B cell (primary cell): ENCODE results near the gene RTTN. TPM values are rescaled to one million over a fixed set of nuclear protein-coding genes. Genes with fewer than 3 reads are reported as not detected.

Experiments used
- ATAC-seq: fragments of 200-7000 bp; cut with Tn5 transposase; one replicate; pipeline ENCODE4 v1.10.0; 2021; ENCODE audit warnings: low read depth, mild to moderate bottlenecking, moderate number of reproducible peaks, moderate library complexity
- CTCF ChIA-PET: fragments of 350-600 bp; sonication (Branson Sonifier 250); formaldehyde crosslinking; loops from one replicate; lab custom pipeline; 2021; ENCODE audit warnings: antibody characterized with exemption, inconsistent platforms; lab: Charles Lee
- POLR2A ChIA-PET: fragments of 350-600 bp; sonication (Branson Sonifier 250); formaldehyde crosslinking; loops from one replicate; lab custom pipeline; 2021; ENCODE audit warnings: antibody characterized with exemption; lab: Charles Lee
- DNase-seq: peaks from one replicate; pipeline ENCODE4 v3.0.0; 2013
- H2AFZ ChIP-seq: 2 replicates; pipeline ENCODE4 v1.6.1; 2012; ENCODE audit warnings: mild to moderate bottlenecking, low read depth, low read length; ENCODE audit not compliant: insufficient read depth, poor library complexity, severe bottlenecking
- H3K27ac ChIP-seq, 2 donors: 1 replicate in 1 of 2; 2 replicates in 1 of 2; pipeline ENCODE4 v1.5.1; 2012 to 2013; ENCODE audit warnings: low read length in 2 of 2, mild to moderate bottlenecking in 2 of 2, moderate library complexity in 1 of 2
- H3K27me3 ChIP-seq, 4 experiments: fragments of 200-600 bp in 1 of 4; sonication (generic) in 1 of 4; replicated peaks in 1 of 4; 1 replicate in 2 of 4; 2 replicates in 2 of 4; pipeline versions ENCODE4 v1.6.1 to v1.7.0; 2013 to 2016; ENCODE audit warnings: low read length in 3 of 4, mild to moderate bottlenecking in 2 of 4, mixed read lengths in 1 of 4, moderate library complexity in 1 of 4; ENCODE audit not compliant: insufficient read depth in 4 of 4, control insufficient read depth in 3 of 4; ENCODE audit errors: control extremely low read depth in 1 of 4
- H3K36me3 ChIP-seq, 2 experiments: replicated peaks in 1 of 2; 1 replicate in 1 of 2; 2 replicates in 1 of 2; pipeline versions ENCODE4 v1.6.1 to v1.7.1; 2013; ENCODE audit warnings: low read length in 1 of 2; ENCODE audit not compliant: insufficient read depth in 2 of 2, control insufficient read depth in 1 of 2; ENCODE audit errors: control extremely low read depth in 1 of 2, extremely low read depth in 1 of 2
- H3K4me1 ChIP-seq, 2 donors: fragments of 200-600 bp in 1 of 2; sonication (generic) in 1 of 2; 1 replicate in 1 of 2; 2 replicates in 1 of 2; pipeline versions ENCODE4 v1.5.1 to v1.6.1; 2013 to 2017; ENCODE audit warnings: low read length in 2 of 2; ENCODE audit not compliant: control insufficient read depth in 2 of 2, insufficient read depth in 2 of 2
- H3K4me2 ChIP-seq: replicated peaks from 2 replicates; pipeline ENCODE3; 2012; ENCODE audit warnings: mild to moderate bottlenecking, low read depth, low read length; ENCODE audit not compliant: poor library complexity, severe bottlenecking
- H3K4me3 ChIP-seq, 5 experiments: fragments of 200-600 bp in 1 of 5; sonication (generic) in 1 of 5; 1 replicate in 3 of 5; 2 replicates in 2 of 5; pipeline versions ENCODE4 v1.5.1 to v1.7.0; 2011 to 2016; ENCODE audit warnings: low read length in 4 of 5, mild to moderate bottlenecking in 4 of 5, low read depth in 2 of 5, control low read depth in 1 of 5, moderate library complexity in 1 of 5; ENCODE audit not compliant: insufficient read depth in 1 of 5; ENCODE audit errors: control extremely low read depth in 1 of 5, extremely low read depth in 1 of 5
- H3K79me2 ChIP-seq: fragments of 200-600 bp; sonication (generic); one replicate; pipeline ENCODE4 v1.6.0; 2016; ENCODE audit warnings: low read length; ENCODE audit not compliant: control insufficient read depth, insufficient read depth
- H3K9ac ChIP-seq: fragments of 200-600 bp; sonication (generic); 2 replicates; pipeline ENCODE4 v1.6.1; 2017; ENCODE audit warnings: mild to moderate bottlenecking, low read length, moderate library complexity
- H3K9me3 ChIP-seq, 3 donors: one replicate each; pipeline versions ENCODE4 v1.6.1 to v1.7.1; 2013; ENCODE audit warnings: low read length in 2 of 3; ENCODE audit not compliant: control insufficient read depth in 2 of 3, insufficient read depth in 1 of 3; ENCODE audit errors: control extremely low read depth in 1 of 3
- H4K20me1 ChIP-seq: 2 replicates; pipeline ENCODE4 v1.6.0; 2012; ENCODE audit warnings: mild to moderate bottlenecking, low read length; ENCODE audit not compliant: insufficient read depth, control insufficient read depth, poor library complexity, severe bottlenecking
- H3K27ac Mint-ChIP-seq: one replicate; pipeline ENCODE4 v1.8.0; 2021; ENCODE audit warnings: mixed read lengths
- H3K27me3 Mint-ChIP-seq: one replicate; pipeline ENCODE4 v1.8.0; 2021; ENCODE audit warnings: mixed read lengths
- H3K4me1 Mint-ChIP-seq: one replicate; pipeline ENCODE4 v1.8.0; 2021; ENCODE audit warnings: mixed read lengths
- H3K4me3 Mint-ChIP-seq: one replicate; pipeline ENCODE4 v1.8.0; 2021; ENCODE audit warnings: mixed read lengths
- H3K9me3 Mint-ChIP-seq: one replicate; pipeline ENCODE4 v1.8.0; 2022; ENCODE audit warnings: mixed read lengths; ENCODE audit not compliant: insufficient read depth
- EZH2 ChIP-seq: IDR thresholded peaks from 2 replicates; pipeline ENCODE4 v1.6.1; 2012; ENCODE audit warnings: borderline replicate concordance, low read depth, mild to moderate bottlenecking, moderate library complexity, low read length; ENCODE audit not compliant: insufficient read depth, poor library complexity, severe bottlenecking
- WGBS: methylation state at CpG from one replicate; pipeline ENCODE4 v1.1.5; 2013; ENCODE audit warnings: missing lambda C conversion rate; ENCODE audit not compliant: insufficient coverage; 5-methylcytosine and 5-hydroxymethylcytosine counted together
- intact Hi-C: fragments of 100-400 bp; cut with micrococcal nuclease; formaldehyde crosslinking; loops from one replicate; pipeline ENCODE4 v1.10.0; 2022
- polyA plus RNA-seq: library from polyadenylated mRNA; depleted of rRNA; stranded (reverse); fragments of >200 nt; gene quantifications from 2 replicates; pipeline ENCODE4 v1.2.3, GENCODE V29; 2012
- total RNA-seq, 2 donors: library from RNA; stranded (reverse); fragments of 120-200 nt in 1 of 2; gene quantifications; 1 replicate in 1 of 2; 2 replicates in 1 of 2; pipeline versions ENCODE4 v1.2.3 to v1.2.4, GENCODE V29; 2013 to 2022
- TF ChIP-seq, protein P1 (sequence below): fragments of 200-600 bp; IDR thresholded peaks from one replicate; pipeline ENCODE4 v1.8.0; 2022; ENCODE audit warnings: antibody characterized with exemption, mild to moderate bottlenecking

The RTTN gene
- total and polyA plus RNA-seq, 2 donors (not counting 1 experiment from before 2014, with no cell fraction given), result 10.0 to 41.2 TPM

- no CpG with 5 or more reads among the region's 1 CpG for WGBS
- no peak overlapping the region for H3K27ac Mint-ChIP-seq
- peaks cover 0 to 18% (median 17%) of the 10 kb centered on the region in 3 donors for H3K9me3 ChIP-seq
- no peaks in the 10 kb centered on the region for H3K4me1 Mint-ChIP-seq
- H3K27ac ChIP-seq, result no peak overlapping the region
- H3K4me3 Mint-ChIP-seq, result no peak overlapping the region
- H3K4me3 ChIP-seq, result no peak overlapping the region
- peaks cover 19% of the 10 kb centered on the region for H3K9me3 Mint-ChIP-seq
- H3K79me2 ChIP-seq, result no peaks in the 10 kb centered on the region
- no peak overlapping the region for H2AFZ ChIP-seq
- intact Hi-C loops, result no loop called here
- no peak for DNase-seq
- ChIA-PET CTCF (no interaction called here), POLR2A (no interaction called here)
- H3K27me3 ChIP-seq, result no peaks in the 10 kb centered on the region
- peaks cover 0 to 2% of the 10 kb centered on the region in 2 experiments for H3K36me3 ChIP-seq
- TF ChIP-seq EZH2, result no peak
- TF ChIP-seq, protein P1, sequence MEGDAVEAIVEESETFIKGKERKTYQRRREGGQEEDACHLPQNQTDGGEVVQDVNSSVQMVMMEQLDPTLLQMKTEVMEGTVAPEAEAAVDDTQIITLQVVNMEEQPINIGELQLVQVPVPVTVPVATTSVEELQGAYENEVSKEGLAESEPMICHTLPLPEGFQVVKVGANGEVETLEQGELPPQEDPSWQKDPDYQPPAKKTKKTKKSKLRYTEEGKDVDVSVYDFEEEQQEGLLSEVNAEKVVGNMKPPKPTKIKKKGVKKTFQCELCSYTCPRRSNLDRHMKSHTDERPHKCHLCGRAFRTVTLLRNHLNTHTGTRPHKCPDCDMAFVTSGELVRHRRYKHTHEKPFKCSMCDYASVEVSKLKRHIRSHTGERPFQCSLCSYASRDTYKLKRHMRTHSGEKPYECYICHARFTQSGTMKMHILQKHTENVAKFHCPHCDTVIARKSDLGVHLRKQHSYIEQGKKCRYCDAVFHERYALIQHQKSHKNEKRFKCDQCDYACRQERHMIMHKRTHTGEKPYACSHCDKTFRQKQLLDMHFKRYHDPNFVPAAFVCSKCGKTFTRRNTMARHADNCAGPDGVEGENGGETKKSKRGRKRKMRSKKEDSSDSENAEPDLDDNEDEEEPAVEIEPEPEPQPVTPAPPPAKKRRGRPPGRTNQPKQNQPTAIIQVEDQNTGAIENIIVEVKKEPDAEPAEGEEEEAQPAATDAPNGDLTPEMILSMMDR, result no peak
- no peaks in the 10 kb centered on the region for H3K4me1 ChIP-seq
- ATAC-seq, result no peak
- H3K27me3 Mint-ChIP-seq, result no peaks in the 10 kb centered on the region
- H3K4me2 ChIP-seq, result no peak overlapping the region
- no peak overlapping the region for H3K9ac ChIP-seq
- H4K20me1 ChIP-seq, result no peaks in the 10 kb centered on the region
Observed at GRCh38 chr18:69987870-69988269, 217.6 kb downstream of the RTTN start.

- WGBS, result 97% methylated on average over 4 of the region's 4 CpGs
- intact Hi-C loops, result no loop called here
- H3K36me3 ChIP-seq, result peaks cover 0 to 2% of the 10 kb centered on the region in 2 experiments
- CTCF ChIA-PET, result no interaction called here
- no peaks in the 10 kb centered on the region for H3K79me2 ChIP-seq
- no peak overlapping the region for H2AFZ ChIP-seq
- POLR2A ChIA-PET, result no interaction called here
- H3K4me1 ChIP-seq, result no peaks in the 10 kb centered on the region
- no peaks in the 10 kb centered on the region for H3K27me3 Mint-ChIP-seq
- H3K4me1 Mint-ChIP-seq, result peaks cover 3% of the 10 kb centered on the region
- TF ChIP-seq, protein P1, result no peak
- TF ChIP-seq EZH2, result no peak
- no peaks in the 10 kb centered on the region for H3K27me3 ChIP-seq
- H3K9me3 ChIP-seq, result peaks cover 0 to 18% (median 11%) of the 10 kb centered on the region in 3 donors
- H3K4me3 Mint-ChIP-seq, result no peak overlapping the region
- no peak overlapping the region for H3K4me3 ChIP-seq
- ATAC-seq (no peak), DNase-seq (no peak)
- H3K27ac Mint-ChIP-seq, result no peak overlapping the region
- no peak overlapping the region for H3K9ac ChIP-seq
- H4K20me1 ChIP-seq, result no peaks in the 10 kb centered on the region
- H3K9me3 Mint-ChIP-seq, result peaks cover 10% of the 10 kb centered on the region
- H3K27ac ChIP-seq, result no peak overlapping the region
- no peak overlapping the region for H3K4me2 ChIP-seq
Observed at GRCh38 chr18:69985239-69985638, 220.2 kb downstream of the RTTN start.
